ENCODE results near the gene TXNRD2. TPM values are rescaled to one million over a fixed set of nuclear protein-coding genes. Genes with fewer than 3 reads are reported as not detected.

TXNRD2 gene
- total RNA-seq, 1 experiment from 2014 or later = 22.9 TPM

DNA sequence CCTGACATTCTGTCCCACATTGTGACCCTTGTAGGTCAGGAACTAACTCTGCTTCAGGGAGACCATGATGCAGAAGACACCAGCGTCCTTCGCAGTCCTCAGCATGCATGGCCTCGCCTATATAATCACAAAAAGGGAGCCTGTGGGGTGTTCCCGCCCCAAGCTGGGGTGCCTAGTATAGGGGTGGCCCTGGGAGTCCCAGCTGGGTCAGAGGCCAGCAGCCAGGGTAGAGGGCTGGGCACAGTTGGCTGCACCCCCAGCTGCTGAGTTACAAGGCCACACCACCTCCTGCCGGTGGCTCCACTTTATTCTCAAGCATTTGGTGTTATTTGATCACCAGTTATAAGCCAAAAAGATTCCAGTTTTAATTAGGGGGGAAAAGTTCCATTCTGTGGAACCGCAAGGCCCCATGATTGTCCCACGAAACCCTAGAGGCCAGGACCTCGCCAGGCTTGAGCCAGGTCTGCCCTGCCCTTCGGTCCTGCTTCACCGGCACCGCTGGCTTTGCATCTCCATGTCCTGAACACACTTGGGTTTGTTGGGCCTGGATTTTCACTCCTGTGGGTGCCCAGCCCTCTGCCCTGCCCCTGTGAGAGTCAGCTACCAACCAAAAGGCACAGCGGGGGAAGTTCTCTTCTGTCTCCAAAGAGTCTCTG is 72.0 kb downstream of the TXNRD2 start:
- H2AFZ ChIP-seq (ENCODE audit: low read length) = no peak overlapping the region
- no peaks in the 10 kb centered on the region for H3K79me1 ChIP-seq (ENCODE audit: insufficient read depth, low read depth, low read length, poor library complexity, severe bottlenecking)
- Mint-ChIP-seq H3K9me3 (no peaks in the 10 kb centered on the region), H3K36me3 (ENCODE audit: insufficient read depth in 1 of 3, low read depth in 3 of 3) (no peaks in the 10 kb centered on the region), H3K27ac (peak overlapping the region in 1 of 3 experiments; percentile 90; a peak in 2 of 7 replicates), H3K27me3 (ENCODE audit: low read depth) (no peaks in the 10 kb centered on the region), H3K4me3 (no peak overlapping the region), H3K4me1 (peaks cover 17 to 22% of the 10 kb centered on the region in 2 experiments)
- no peak overlapping the region for H2BK12ac ChIP-seq (ENCODE audit: insufficient read length, low read depth, low read length)
- no peak for DNase-seq
- no peak overlapping the region for H2BK20ac ChIP-seq (ENCODE audit: low read depth, low read length, poor library complexity, severe bottlenecking)
- H4K20me1 ChIP-seq (ENCODE audit: control insufficient read depth, insufficient read depth, insufficient read length) = no peaks in the 10 kb centered on the region
- H3K4me1 ChIP-seq (ENCODE audit: insufficient read depth, low read length) = no peaks in the 10 kb centered on the region; the same call in 1 of the 2 replicates
- H4K5ac ChIP-seq (ENCODE audit: insufficient read length, low read depth, low read length) = no peak overlapping the region
- no peaks in the 10 kb centered on the region for H3K27me3 ChIP-seq (ENCODE audit: insufficient read depth, low read length)
- no peak overlapping the region for H3K27ac ChIP-seq (ENCODE audit: insufficient read length, low read depth, low read length)
- H3K9ac ChIP-seq (ENCODE audit: extremely low read depth, insufficient read length, low read length) = no peak overlapping the region
- no peaks in the 10 kb centered on the region for H3K9me3 ChIP-seq (ENCODE audit: control insufficient read depth, low read depth, low read length)
- H2AK5ac ChIP-seq (ENCODE audit: insufficient read length, low read length) = no peak overlapping the region
- WGBS (ENCODE audit: extremely low coverage, insufficient read length, low lambda C conversion rate) = no CpG with 5 or more reads among the region's 12 CpGs
- no peak overlapping the region for H2BK5ac ChIP-seq (ENCODE audit: insufficient read length, low read length)
- no peak overlapping the region for H4K91ac ChIP-seq (ENCODE audit: insufficient read length, low read depth, low read length)
- H2BK120ac ChIP-seq (ENCODE audit: low read depth, low read length, poor library complexity, severe bottlenecking) = no peak overlapping the region
- H4K8ac ChIP-seq (replicated peaks; ENCODE audit: insufficient read length, low read depth, low read length) = no peak overlapping the region
- no peak overlapping the region for H2BK15ac ChIP-seq (ENCODE audit: low read depth, low read length)
- no peak overlapping the region for H3K4ac ChIP-seq (ENCODE audit: low read depth, low read length)
- H3K4me2 ChIP-seq (ENCODE audit: insufficient read depth, insufficient read length, low read length) = no peak overlapping the region
- no peak overlapping the region for H3T11ph ChIP-seq (ENCODE audit: low read length)
- no peaks in the 10 kb centered on the region for H3K23me2 ChIP-seq (ENCODE audit: insufficient read length, low read depth, low read length, poor library complexity, severe bottlenecking)
- H3K56ac ChIP-seq (ENCODE audit: insufficient read length, low read depth, low read length) = no peak overlapping the region
- H3K14ac ChIP-seq (ENCODE audit: insufficient read depth, low read length) = no peak overlapping the region
- H3K23ac ChIP-seq (ENCODE audit: insufficient read length, low read depth, low read length) = no peak overlapping the region
- no peaks in the 10 kb centered on the region for H3K79me2 ChIP-seq (ENCODE audit: insufficient read depth, low read length)
- TF ChIP-seq, protein P1, sequence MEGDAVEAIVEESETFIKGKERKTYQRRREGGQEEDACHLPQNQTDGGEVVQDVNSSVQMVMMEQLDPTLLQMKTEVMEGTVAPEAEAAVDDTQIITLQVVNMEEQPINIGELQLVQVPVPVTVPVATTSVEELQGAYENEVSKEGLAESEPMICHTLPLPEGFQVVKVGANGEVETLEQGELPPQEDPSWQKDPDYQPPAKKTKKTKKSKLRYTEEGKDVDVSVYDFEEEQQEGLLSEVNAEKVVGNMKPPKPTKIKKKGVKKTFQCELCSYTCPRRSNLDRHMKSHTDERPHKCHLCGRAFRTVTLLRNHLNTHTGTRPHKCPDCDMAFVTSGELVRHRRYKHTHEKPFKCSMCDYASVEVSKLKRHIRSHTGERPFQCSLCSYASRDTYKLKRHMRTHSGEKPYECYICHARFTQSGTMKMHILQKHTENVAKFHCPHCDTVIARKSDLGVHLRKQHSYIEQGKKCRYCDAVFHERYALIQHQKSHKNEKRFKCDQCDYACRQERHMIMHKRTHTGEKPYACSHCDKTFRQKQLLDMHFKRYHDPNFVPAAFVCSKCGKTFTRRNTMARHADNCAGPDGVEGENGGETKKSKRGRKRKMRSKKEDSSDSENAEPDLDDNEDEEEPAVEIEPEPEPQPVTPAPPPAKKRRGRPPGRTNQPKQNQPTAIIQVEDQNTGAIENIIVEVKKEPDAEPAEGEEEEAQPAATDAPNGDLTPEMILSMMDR (conservative IDR thresholded peaks at IDR 0.05) = no peak
- no peak overlapping the region for H3K18ac ChIP-seq (ENCODE audit: insufficient read length, low read depth, low read length)
